ENCODE results near the gene JAKMIP3.

GRCh38 chr10:132037676-132037975 lies 28.1 kb upstream of the JAKMIP3 start:
- TF ChIP-seq CTCF (IDR thresholded peaks at IDR 0.05; ENCODE audit: low read depth, low read length): no peak
- no peak for TF ChIP-seq EZH2phosphoT487 (IDR thresholded peaks at IDR 0.05; ENCODE audit: low read depth)
